GM18861 (cell line): ENCODE results near the gene CSRNP3.
A peak's percentile ranks its signal among the peaks of the same experiment; 100 is the strongest.

Experiments used
- ATAC-seq: cut with Tn5 transposase; IDR thresholded peaks from one replicate; pipeline ENCODE4 v1.9.1; 2021; ENCODE audit not compliant: unreplicated experiment

The CSRNP3 gene

DNA sequence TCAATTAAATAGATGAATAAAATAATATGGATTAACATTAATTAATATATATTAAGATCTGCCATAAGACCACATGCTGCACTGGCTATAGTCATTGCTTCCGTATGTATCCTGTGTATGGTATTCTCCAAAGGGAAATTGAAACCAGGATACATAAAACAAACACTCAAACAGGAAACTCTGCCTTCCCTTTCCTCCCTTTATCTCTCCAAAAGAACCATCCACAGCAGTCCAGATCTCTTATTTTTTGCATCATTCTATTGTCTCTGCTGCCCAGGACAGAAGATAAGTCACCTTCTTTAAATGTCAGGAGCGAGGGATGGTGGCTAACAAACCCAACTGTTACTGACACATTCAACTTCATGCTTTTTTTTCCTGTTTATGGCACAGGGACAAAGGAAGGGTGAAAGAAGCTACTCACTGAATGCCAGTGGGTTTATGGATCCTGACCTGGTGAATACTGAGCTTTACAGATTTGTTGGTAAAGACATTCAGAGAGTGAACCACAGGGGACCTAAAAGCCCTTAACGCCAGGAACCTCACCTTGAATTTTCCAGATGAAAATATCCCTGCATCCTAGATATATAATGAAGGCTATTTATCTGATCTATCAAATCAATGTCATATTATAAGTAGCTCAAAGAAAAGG lies 67.5 kb downstream of the CSRNP3 start:
- ATAC-seq = no peak

DNA sequence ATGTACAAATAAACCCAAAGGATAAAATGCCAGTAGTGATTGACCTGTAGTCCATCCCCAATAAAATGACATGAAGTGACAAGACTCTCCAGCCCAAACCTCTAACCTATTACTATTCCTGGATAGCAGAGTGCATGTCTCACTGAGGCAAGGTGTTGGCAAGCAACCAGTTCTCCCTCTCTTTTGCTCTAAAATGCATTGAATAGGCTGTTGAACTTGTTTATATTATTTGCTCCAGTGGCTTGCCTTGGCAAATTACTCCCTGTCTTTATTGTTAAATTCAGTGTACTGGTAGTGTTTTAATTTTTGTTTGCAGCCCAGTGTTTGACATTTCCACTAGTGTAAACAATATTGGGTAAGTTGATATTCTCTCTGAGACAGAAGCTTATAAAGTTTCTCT lies 70.5 kb downstream of the CSRNP3 start:
- no peak for ATAC-seq

DNA sequence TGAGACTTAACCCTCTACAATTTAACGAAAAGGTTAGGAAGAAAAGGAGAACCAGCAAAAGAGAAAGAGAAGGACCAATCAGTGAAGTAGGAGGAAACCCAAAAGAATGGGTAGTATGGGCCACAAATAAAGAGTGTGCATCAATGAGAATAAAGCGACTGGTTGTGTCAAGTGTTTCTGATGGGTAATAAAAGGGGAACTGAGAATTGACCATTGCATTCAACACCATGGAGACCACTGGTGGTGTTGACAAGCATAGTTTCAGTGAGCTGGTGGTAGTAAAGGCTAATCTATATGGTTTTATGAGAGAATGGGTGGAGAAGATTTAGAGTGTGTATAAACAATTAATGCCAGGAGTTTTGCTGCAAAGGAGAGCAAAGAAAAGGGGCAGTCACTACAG lies 75.4 kb downstream of the CSRNP3 start:
- peak; percentile 93 for ATAC-seq

DNA sequence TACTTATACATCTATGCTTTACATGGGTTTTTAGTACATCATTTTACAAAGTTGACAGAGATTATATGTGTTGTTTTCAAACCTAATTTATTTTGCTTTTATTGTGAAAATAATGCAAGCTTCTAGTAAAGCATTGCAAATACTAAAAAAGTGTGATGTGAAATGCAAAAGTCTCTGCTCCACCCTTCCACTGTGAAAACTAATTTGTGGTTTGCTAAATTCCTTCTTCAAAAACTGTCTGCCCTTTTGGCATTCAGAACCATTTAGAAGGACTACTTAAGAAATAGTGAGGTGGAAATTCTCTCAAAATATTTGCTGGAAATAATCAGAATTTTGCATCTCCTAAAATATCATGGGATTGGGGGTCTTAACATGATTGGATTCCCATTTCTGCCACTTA lies 78.4 kb downstream of the CSRNP3 start:
- no peak for ATAC-seq

DNA sequence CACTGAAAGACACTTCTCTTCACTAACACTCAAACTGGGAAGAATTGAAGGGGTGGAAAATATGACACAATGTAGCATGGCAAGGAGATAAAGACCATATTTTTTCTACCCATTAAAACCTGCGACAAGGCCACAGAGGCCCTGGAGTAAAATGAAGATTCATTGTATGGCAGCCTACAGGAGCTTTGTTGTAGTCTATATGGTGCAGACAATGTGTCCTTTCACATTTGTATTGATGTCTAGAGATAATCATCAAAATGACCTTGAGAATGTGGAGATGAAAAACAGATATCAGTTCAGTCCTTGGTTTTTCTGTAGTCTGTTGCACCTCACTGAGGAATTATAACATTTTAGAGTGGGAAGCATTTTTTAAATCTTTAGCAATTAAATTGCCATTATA lies 80.1 kb downstream of the CSRNP3 start:
- no peak for ATAC-seq

DNA sequence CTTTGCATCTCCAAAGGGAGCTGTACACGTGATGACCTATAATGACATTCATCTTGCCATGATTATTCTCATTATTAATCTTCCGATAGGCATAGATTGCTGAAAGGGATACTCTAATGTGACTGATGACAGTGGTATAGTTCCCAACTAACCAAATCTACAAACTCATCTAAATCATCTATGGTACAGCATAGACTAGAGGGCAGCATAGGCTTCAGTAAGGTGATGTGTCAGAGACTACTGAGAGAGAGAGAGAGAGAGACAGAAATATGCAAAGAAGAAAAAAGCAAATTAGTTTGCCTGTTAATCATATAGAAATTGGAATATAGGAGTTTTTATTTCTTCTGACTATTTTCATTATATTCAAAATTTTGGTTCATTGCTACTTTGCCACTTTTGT lies 89.3 kb downstream of the CSRNP3 start:
- no peak for ATAC-seq

DNA sequence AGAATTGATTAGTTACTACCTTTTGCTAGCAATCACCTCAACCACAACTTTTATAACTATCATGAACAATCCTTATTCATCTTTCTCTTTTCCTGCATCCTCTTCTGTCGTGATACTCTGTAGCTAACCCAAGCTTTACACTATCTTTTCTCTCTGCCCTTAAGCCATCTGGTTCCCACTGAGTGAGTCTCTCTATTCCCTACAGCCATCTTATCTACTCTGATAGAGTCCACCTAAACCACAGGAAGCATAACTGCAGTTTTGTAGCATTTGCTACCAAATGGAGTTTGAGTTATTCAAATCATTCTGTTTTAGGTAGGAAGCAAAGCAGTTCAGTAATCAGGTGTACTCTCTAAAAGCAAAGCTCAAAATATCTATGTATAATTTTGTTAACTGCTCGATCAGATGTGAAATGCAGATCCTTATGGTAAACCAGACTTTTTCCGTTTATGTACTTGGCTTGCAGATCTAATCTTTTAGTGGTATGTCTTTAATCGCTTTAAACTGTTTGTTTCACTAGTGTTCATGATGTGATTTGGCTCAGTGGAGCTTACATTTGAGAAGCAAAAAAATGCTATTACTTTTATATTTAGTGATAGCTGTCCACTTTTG lies 91.0 kb downstream of the CSRNP3 start:
- no peak for ATAC-seq

DNA sequence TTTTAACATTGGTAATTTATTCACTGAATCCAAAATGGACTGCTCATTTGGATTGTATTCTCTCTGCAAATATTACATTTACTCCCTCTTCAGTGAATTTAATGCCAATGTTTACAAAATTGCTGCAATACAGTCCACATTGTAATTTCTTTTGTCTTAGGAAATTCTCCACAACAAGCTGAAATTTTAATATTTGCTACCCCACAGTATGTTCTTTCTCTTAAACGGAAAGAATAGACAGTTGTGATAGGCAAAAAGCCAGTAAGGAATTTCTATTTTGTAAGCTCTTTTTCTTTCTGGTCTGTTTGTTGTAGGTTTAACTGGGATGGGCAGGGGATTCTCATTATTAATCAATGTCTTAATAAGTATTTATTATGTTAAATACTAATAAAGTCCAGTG lies 92.0 kb downstream of the CSRNP3 start:
- no peak for ATAC-seq

DNA sequence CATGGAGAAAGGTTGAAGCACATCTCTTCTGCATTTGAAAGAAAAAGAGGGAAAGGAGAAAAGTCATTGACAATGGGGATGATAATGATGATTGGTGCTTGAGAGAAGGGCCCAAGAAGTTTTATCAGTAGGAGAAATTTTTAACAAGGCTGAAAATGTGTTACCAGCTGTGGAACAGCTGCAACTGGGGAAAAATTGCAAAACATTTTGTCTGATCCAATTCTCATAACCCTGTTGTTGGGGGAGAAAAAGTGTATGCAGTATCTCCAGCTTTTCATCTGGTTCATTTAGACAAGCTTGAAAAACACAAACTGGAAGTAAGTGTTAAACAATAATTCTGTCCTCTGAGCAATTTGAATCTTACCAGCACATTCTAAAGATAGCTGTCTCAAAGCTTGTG lies 92.7 kb downstream of the CSRNP3 start:
- ATAC-seq = no peak

DNA sequence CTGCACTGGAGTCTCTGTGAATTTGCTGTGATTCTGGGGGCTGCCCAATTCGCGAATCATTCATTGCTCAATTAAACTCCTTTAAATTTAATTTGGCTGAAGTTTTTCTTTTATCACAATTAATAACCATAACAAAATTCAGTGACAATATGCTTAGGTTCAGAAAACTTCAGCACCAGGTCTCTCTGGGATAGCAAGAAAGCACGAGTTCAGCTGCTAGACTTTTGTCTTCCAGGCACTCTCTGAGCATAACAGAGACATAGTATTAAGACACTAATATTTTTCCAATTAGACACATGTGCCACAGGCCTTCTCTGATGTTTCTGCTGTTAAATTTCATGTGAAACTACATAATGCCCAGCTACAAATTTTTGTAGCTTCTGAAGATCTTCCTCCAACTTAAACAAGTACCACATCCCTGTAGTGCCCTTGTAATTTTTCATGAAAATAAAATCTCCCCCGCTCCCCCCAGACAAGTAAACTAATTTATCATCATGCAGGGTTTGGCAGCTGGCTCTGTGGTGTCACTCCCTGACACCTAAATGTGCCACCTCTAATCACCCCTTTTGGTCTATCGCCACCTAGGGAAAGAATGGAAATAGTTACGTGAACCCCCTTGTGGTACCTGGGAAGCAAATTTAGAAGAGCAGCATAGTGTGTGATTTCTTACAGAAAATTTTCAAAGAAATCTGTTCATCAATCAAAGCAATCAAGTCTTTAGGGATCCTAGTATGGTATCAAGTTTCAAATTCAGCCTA lies 94.1 kb downstream of the CSRNP3 start:
- ATAC-seq = peak; percentile 44

DNA sequence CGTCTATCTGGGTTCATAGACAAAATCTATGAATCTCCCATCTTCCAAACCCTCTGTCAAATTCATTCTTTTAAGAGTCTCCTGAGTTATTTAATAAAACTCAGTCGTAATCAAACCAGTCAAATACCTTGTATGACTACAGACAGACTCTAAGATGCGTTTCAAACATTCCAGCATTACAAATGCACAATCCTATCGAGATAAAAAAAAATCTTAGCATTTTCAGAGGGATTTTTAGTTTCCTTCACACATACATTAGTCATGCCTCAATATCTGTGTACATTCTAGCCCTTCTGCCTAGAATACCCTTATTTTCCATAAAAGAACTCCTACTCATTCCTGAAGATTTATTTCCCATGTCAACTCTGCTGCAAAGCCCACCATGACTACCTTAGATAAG lies 96.5 kb downstream of the CSRNP3 start:
- ATAC-seq = no peak

DNA sequence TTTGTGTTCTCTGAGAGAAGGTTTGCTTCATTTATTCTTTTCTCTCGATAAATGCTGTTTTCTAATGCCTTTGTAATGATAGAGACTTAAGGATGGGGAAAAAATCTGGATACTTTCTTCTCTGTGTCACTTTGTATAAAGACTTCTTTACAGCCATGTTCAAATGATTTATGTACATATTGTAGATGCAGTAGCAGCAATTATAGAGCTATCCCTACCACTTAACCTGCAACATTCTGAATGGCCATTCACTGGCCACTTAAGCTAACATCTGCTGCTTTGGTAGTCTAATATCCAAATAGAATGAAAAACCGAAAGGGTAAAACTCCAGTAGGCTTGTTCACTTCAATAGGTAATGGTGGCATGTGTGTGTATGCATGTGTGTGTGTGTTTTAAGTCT lies 97.8 kb downstream of the CSRNP3 start:
- ATAC-seq = no peak

DNA sequence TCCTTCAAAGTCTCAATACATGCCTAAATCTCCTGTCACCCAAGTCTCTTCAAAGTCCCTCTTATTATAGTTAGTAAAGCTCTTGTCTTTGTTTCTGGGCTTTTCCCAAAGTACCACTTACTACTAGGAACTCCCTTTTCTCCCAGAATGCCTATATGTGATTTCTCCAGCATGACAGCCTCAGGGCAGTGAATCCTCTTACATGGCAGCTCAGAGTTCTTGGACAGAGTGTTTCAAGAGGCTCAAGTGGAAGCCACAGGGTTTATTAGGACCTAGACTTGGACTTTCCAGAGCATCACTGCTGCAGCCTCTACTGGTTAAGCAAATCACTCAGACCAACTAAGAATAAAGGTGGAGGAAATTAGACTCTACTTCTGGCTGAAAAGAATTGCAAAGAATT lies 98.9 kb downstream of the CSRNP3 start:
- ATAC-seq = no peak

DNA sequence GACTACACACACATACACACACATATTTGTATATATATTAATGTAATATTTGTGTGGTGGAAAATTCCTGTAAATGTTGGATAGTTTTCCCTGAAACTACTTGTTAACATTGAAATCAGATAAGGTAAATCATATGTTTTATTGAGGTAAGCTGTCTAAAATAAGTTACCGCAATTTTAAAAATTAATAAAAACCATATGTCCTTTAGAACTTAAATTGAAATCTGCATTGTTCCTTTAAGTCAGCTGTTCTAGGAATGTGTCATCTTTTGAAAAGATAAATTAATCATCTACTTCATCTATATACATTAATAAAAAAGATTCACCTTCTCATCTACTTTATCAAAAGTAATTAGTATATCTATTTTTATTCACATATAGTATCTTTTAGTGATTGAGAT lies 102.0 kb downstream of the CSRNP3 start:
- ATAC-seq = no peak

DNA sequence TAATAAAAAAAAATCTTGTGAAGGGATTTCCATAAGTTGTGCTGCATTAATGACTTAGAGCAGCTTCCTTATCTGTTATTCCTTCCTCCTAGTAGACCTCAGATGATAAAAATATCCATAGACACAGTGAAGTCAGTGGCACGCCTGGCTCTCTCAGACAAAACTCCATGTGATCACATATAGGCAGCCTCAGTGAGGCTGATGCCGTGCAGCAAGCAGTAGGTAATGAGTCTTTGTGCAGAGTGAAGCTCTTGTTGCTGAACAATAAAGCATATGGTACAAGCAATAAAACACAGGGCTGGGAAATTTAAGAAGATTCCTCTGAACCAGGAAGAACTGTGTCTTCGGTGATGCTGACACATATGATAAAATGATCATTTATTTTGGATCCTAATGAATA lies 102.7 kb downstream of the CSRNP3 start:
- no peak for ATAC-seq

DNA sequence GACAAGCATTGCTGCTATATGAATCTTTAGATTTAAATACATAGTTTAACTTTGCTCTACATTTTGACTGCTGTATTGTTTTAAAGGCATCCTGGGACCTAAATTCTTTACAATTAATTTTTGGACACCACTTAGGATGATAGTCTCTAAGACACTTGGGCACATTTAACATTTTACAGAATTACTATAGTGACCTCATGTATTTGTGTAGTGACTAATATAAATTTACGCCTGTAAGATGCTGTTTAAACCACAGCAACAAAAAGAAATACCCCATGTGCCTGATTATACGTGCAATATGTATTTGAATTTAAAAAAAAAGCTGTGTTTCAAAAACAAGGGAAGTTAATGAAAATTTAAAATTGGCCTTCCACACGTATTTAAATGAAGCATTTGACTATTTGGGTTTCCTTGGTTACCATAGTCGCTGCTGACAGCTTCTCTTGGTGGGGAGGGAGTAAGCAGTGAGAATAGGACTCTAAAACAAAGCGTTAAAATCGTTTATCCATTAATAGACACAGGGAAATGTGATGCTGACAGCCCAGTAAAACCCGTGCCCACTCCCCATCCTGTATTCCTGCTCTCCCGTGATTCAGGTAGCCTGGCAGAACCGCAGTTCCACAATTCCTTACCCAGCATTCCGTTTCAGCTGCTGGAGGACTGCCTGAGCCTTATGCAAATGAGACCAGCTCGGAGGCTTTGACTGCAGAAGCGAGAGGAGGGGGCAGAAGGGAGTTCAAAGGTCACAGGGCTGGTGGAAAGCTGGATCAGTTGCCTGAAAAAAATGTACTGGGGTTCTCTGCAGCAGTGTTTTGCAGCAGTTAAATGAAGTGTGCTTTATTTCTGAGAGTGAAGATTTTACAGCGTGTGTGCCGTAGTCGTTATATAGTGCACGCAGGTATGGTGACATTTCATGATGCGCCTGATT lies 104.3 kb downstream of the CSRNP3 start:
- ATAC-seq = no peak

DNA sequence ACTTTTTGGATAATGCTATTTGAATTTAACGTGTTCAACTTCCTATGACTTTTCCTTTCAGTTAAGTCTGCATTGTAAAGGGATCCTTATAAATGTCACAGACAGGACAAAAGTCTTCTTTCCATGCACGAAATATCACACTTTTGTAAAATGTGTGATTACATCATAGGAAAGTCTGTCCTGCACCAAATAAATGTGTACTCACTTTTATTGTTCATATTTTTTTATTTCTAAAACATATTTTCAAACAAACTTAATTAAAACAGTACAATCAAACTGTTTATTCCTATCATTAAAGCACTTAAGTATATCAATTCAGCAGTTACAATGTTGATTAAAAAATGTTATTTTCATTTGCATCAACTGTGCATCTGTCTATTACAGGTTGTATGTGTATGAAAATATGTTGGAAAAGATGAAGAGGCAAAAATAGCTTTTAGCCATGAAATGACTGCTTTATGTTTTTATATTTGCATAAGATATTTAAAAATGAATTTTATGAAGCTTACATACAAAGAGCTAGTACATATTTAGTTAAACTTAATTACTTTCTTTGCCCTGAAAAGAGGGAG lies 105.6 kb downstream of the CSRNP3 start:
- ATAC-seq = no peak

DNA sequence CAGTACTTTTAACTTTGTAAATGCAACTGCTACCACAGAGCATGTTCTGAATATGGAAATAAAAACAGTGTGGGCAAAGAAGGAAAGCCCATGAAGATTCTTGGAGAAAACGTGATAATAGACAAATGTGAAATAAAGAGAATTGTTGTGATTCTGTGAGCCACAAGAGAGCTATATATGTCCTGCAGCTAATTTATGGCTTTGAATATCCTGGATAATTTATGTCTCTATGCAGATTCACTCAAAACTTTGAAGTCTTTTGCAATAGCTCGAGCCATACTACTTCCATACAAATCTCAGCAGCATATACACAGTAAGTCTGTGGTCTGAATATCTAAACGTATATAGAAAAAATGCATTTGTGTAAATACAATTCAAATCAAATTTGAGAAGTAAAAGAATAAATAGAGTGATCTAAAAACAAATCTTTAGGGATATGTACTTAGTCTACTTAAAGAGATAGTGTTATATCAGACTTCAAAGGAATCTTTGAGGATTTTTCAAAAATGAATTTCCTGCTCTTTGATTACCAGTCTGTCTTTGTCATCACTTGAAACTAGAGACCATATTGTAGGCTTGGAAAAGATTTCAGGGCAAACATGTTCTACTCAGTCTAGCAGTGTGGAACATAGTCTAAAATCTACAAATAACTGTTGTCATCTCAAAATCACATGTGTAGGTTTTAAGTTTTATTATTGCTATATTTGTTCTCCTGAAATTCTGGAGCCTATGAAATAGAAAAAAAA lies 107.1 kb downstream of the CSRNP3 start:
- ATAC-seq = no peak

DNA sequence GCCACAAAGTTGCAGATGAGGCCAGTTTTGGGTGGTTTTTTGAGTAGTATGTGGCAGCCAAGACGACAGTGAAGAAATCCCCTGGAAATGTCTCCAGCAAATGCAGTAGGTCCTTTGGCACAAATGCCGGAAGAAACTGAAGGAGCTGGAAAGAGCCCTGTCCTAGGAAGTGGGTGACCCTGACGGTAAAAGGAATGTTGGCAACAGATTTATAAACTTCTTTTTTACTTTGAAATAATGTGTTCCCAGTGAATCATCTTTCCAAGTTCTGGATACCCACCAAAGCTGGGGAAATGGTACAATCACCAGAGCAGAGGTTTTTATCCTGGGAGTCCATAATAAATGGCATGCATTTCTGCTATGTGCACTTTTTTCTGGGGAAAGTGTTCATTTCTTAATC lies 112.9 kb downstream of the CSRNP3 start:
- no peak for ATAC-seq

DNA sequence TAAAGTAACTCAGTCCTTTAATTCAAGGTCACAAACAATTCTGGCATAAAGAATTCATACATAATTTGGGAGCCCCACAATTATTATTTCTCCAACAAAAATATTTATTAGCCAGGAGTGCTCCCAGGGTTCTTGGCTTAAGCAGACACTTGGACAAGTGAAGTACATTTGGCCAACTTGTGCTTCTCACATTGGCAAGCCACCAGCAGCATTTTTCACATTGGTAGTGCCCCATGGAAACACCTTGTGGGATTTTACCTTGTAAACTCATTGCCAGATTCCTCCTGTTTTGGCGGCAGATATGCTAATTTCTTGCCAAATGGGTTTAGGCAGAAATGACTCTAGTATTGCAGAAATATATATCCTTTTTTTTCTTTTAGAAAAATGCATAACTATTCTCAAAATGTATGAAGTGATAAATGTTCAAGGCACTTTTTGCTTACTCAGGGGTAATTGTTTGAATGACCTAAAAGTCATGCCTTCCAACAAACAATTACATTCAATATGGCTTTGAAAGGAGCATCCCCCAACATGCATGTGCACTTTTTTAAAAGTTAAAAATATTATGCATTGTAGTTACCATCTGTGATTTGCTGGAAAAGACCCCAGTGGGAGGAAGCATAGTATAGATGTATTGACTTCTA lies 113.5 kb downstream of the CSRNP3 start:
- ATAC-seq = no peak
